NOMO-1 (cell line): ENCODE measurements around the gene NT5C2.

ENCODE experiments used
- DNase-seq, 2 experiments: peaks; one replicate each; lab custom pipeline; 2025; ENCODE audit not compliant: unreplicated experiment in 2 of 2; lab: John Stamatoyannopoulos, UW

NT5C2 gene

GRCh38 chr10:103125323-103126267 is 67.5 kb downstream of the NT5C2 start:
- DNase-seq = no peak

- no peak for DNase-seq
These were observed 68.5 kb downstream of the NT5C2 start for GRCh38 chr10:103124420-103125096.

GRCh38 chr10:103123282-103124024 is 69.6 kb downstream of the NT5C2 start:
- DNase-seq = no peak

GRCh38 chr10:103120977-103121735 is 71.9 kb downstream of the NT5C2 start:
- DNase-seq = no peak

GRCh38 chr10:103120546-103120945 is 72.5 kb downstream of the NT5C2 start:
- no peak for DNase-seq

- no peak for DNase-seq
These were observed 75.8 kb downstream of the NT5C2 start for GRCh38 chr10:103117247-103117646.

- no peak for DNase-seq
These were observed 78.2 kb downstream of the NT5C2 start for GRCh38 chr10:103114876-103115275.

- DNase-seq = no peak
These were observed 80.9 kb downstream of the NT5C2 start for GRCh38 chr10:103111918-103112877.

- peak in 1 of 2 experiments; percentile 3 for DNase-seq
These were observed 81.8 kb downstream of the NT5C2 start for GRCh38 chr10:103111031-103111917.

GRCh38 chr10:103110407-103110806 is 82.7 kb downstream of the NT5C2 start:
- no peak for DNase-seq

GRCh38 chr10:103109821-103110220 is 83.3 kb downstream of the NT5C2 start:
- DNase-seq = peak in 1 of 2 experiments; percentile 11

- DNase-seq = no peak
These were observed 86.5 kb downstream of the NT5C2 start for GRCh38 chr10:103106539-103106938.

GRCh38 chr10:103105462-103105861 is 87.6 kb downstream of the NT5C2 start:
- no peak for DNase-seq

- no peak for DNase-seq
These were observed 88.4 kb downstream of the NT5C2 start for GRCh38 chr10:103104721-103105120.

- no peak for DNase-seq
These were observed 89.1 kb downstream of the NT5C2 start for GRCh38 chr10:103103989-103104388.

GRCh38 chr10:103102195-103102594 is 90.9 kb downstream of the NT5C2 start:
- no peak for DNase-seq

- no peak for DNase-seq
These were observed 92.5 kb downstream of the NT5C2 start for GRCh38 chr10:103100620-103101019.

GRCh38 chr10:103098240-103098639 is 94.8 kb downstream of the NT5C2 start:
- DNase-seq = no peak
